ENCODE data around the gene GBP4.

DNA sequence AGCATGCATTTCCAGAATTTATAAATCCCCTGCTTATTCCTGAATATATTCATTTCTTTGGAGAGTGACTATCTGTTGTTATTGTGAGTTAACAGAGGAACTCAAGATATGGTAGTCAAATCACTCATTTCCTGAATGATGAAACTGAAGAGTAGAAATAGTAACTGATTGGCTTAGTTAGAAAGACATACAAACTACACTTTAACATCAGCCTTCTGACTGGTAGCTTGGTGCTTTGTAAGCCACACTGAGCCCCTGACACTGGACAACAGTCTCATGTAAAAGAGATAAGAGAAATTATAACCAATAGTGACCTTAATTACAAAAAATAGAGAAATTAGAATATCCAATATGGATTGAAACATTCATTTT lies 27.7 kb downstream of the GBP4 start:
- TF ChIP-seq POLR2A (IDR thresholded peaks at IDR 0.05) (no peak), CTCF (IDR thresholded peaks at IDR 0.05 in 4 of 5, conservative IDR thresholded peaks at IDR 0.05 in 1 of 5) (no peak)
